HepG2 (cell line): ENCODE data around the gene SSPN. TPM values are rescaled to one million over a fixed set of nuclear protein-coding genes. Genes with fewer than 3 reads are reported as not detected.

ENCODE experiments used
- PCBP2 ChIP-seq: fragments of 200-400 bp; formaldehyde crosslinking; optimal IDR thresholded peaks from 2 replicates; pipeline ENCODE3; 2018; ENCODE audit warnings: low read length, low read depth; ENCODE audit not compliant: poor library complexity, severe bottlenecking
- PHF20 ChIP-seq: sonication (generic); formaldehyde crosslinking; IDR thresholded peaks from 2 replicates; pipeline ENCODE4 v1.5.0; 2020; ENCODE audit warnings: mild to moderate bottlenecking, missing genetic modification reagents
- SALL2 ChIP-seq: sonication (generic); formaldehyde crosslinking; IDR thresholded peaks from 2 replicates; pipeline ENCODE4 v1.8.1; 2023; ENCODE audit warnings: mild to moderate bottlenecking, missing genetic modification reagents, inconsistent platforms
- SMAD3 ChIP-seq: sonication (generic); formaldehyde crosslinking; IDR thresholded peaks from 2 replicates; pipeline ENCODE4 v1.4.0; 2020; ENCODE audit warnings: missing genetic modification reagents
- SMAD9 ChIP-seq: sonication (generic); formaldehyde crosslinking; IDR thresholded peaks from 2 replicates; pipeline ENCODE4 v1.5.1; 2020; ENCODE audit warnings: mild to moderate bottlenecking, missing genetic modification reagents
- SPEN ChIP-seq: sonication (generic); formaldehyde crosslinking; IDR thresholded peaks from 2 replicates; pipeline ENCODE4 v1.5.1; 2020; ENCODE audit warnings: low read depth, mild to moderate bottlenecking, missing genetic modification reagents
- ZNF607 ChIP-seq: sonication (generic); formaldehyde crosslinking; IDR thresholded peaks from 2 replicates; pipeline ENCODE4 v1.5.1; 2020; ENCODE audit warnings: missing genetic modification reagents, mild to moderate bottlenecking, borderline replicate concordance
- polyA plus RNA-seq, 8 experiments: library from polyadenylated mRNA; depleted of rRNA in 3 of 8; stranded (reverse) in 7 of 8; unstranded in 1 of 8; fragments of >200 nt; fragmentation: Illumina TruSeq in 4 of 8; extraction: Trizol in 4 of 8; gene quantifications; 2 replicates each; pipeline versions ENCODE4 v1.2.1 to v1.2.3, GENCODE V29; 2011 to 2016; ENCODE audit warnings: low read depth in 4 of 8, missing spikeins in 1 of 8, mixed read lengths in 1 of 8; ENCODE audit not compliant: insufficient read depth in 1 of 8
- total RNA-seq, 5 experiments: library from RNA; depleted of rRNA; stranded (reverse); fragments of >200 nt; fragmentation: Illumina TruSeq; extraction: Trizol; gene quantifications; 2 replicates each; pipeline ENCODE4 v1.2.3, GENCODE V29; 2016; ENCODE audit warnings: low read depth in 1 of 5
- TF ChIP-seq, protein P1 (sequence below): sonication (generic); formaldehyde crosslinking; IDR thresholded peaks from one replicate; pipeline ENCODE4 v1.5.1; 2020; ENCODE audit warnings: mild to moderate bottlenecking, missing genetic modification reagents; ENCODE audit errors: not compliant biosample characterization
- TF ChIP-seq, protein P2 (sequence below): sonication (generic); formaldehyde crosslinking; IDR thresholded peaks from 2 replicates; pipeline ENCODE4 v1.8.0; 2022; ENCODE audit warnings: mild to moderate bottlenecking, missing genetic modification reagents, moderate library complexity
- TF ChIP-seq, protein P3 (sequence below): sonication (generic); formaldehyde crosslinking; IDR thresholded peaks from 2 replicates; pipeline ENCODE4 v1.5.0; 2020; ENCODE audit warnings: missing genetic modification reagents, mild to moderate bottlenecking, borderline replicate concordance
- TF ChIP-seq, protein P4 (sequence below): sonication (generic); formaldehyde crosslinking; IDR thresholded peaks from 2 replicates; pipeline ENCODE4 v1.5.1; 2020; ENCODE audit warnings: mild to moderate bottlenecking, missing genetic modification reagents, moderate library complexity

Gene SSPN
- total and polyA plus RNA-seq, 2 of the 13 experiments (the other 11 are each of a cell fraction or from before 2014, with no cell fraction given), result not detected

DNA sequence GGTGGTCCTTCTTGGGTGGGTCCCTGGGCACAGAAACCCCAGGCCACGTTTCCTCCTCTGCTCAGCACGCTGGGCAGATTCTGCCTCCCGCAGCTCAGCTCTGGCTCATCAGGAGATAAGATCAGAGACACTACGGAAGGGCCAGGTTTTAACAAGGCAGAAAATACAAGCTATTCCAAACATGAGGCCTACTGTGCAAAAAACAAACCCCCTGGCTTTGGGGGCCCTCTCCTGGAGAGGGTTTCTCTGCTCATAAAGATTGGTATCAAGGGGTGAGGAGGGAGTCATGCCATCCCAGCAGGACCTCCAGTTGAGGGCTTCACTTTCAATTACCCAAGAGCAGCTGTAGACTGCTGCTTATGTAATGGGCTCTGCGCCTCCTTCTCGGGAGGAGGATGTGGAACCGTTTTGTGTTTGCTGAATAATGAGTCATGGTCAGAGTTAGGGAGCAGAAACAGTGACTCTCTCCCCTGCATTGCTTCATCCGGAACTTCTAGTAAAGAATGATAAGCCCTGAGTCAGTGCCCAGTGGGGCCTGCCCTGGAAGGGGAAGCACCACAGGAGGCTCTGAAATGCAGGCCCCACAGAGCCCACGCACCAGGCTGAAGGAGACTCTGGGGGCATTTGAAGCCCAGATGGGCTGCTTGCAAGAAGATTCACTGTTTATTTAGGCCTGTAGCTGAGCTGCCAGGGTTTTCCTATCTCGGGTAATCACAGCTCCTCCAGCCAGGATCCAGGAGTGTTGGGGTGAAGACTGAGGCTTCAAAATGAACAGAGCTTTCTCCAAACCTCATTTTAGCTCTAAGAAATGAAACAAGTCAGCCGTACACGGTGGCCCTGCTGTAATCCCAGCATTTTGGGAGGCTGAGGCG, 79.3 kb downstream of the SSPN start (continued):
- TF ChIP-seq, protein P1, sequence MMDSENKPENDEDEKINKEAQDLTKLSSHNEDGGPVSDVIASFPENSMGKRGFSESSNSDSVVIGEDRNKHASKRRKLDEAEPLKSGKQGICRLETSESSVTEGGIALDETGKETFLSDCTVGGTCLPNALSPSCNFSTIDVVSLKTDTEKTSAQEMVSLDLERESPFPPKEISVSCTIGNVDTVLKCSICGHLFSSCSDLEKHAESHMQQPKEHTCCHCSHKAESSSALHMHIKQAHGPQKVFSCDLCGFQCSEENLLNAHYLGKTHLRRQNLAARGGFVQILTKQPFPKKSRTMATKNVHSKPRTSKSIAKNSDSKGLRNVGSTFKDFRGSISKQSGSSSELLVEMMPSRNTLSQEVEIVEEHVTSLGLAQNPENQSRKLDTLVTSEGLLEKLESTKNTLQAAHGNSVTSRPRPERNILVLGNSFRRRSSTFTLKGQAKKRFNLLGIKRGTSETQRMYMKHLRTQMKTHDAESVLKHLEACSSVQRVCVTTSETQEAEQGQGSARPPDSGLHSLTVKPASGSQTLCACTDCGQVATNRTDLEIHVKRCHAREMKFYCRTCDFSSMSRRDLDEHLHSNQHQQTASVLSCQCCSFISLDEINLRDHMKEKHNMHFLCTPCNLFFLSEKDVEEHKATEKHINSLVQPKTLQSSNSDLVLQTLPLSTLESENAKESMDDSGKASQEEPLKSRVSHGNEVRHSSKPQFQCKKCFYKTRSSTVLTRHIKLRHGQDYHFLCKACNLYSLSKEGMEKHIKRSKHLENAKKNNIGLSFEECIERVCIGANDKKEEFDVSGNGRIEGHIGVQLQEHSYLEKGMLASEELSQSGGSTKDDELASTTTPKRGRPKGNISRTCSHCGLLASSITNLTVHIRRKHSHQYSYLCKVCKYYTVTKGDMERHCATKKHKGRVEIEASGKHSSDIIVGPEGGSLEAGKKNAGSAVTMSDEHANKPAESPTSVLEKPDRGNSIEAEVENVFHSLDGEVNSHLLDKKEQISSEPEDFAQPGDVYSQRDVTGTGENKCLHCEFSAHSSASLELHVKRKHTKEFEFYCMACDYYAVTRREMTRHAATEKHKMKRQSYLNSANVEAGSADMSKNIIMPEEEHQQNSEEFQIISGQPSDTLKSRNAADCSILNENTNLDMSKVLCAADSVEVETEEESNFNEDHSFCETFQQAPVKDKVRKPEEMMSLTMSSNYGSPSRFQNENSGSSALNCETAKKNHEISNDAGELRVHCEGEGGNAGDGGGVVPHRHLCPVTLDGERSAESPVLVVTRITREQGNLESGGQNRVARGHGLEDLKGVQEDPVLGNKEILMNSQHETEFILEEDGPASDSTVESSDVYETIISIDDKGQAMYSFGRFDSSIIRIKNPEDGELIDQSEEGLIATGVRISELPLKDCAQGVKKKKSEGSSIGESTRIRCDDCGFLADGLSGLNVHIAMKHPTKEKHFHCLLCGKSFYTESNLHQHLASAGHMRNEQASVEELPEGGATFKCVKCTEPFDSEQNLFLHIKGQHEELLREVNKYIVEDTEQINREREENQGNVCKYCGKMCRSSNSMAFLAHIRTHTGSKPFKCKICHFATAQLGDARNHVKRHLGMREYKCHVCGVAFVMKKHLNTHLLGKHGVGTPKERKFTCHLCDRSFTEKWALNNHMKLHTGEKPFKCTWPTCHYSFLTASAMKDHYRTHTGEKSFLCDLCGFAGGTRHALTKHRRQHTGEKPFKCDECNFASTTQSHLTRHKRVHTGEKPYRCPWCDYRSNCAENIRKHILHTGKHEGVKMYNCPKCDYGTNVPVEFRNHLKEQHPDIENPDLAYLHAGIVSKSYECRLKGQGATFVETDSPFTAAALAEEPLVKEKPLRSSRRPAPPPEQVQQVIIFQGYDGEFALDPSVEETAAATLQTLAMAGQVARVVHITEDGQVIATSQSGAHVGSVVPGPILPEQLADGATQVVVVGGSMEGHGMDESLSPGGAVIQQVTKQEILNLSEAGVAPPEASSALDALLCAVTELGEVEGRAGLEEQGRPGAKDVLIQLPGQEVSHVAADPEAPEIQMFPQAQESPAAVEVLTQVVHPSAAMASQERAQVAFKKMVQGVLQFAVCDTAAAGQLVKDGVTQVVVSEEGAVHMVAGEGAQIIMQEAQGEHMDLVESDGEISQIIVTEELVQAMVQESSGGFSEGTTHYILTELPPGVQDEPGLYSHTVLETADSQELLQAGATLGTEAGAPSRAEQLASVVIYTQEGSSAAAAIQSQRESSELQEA (CRISPR knock-in tag), result no peak
- no peak for TF ChIP-seq ZNF607
- TF ChIP-seq, protein P2, sequence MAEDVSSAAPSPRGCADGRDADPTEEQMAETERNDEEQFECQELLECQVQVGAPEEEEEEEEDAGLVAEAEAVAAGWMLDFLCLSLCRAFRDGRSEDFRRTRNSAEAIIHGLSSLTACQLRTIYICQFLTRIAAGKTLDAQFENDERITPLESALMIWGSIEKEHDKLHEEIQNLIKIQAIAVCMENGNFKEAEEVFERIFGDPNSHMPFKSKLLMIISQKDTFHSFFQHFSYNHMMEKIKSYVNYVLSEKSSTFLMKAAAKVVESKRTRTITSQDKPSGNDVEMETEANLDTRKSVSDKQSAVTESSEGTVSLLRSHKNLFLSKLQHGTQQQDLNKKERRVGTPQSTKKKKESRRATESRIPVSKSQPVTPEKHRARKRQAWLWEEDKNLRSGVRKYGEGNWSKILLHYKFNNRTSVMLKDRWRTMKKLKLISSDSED, result no peak
- TF ChIP-seq SMAD3 (CRISPR knock-in tag), result 0 out of 2 replicates have a peak, but pooled peaks have one; percentile 77
- TF ChIP-seq, protein P3, sequence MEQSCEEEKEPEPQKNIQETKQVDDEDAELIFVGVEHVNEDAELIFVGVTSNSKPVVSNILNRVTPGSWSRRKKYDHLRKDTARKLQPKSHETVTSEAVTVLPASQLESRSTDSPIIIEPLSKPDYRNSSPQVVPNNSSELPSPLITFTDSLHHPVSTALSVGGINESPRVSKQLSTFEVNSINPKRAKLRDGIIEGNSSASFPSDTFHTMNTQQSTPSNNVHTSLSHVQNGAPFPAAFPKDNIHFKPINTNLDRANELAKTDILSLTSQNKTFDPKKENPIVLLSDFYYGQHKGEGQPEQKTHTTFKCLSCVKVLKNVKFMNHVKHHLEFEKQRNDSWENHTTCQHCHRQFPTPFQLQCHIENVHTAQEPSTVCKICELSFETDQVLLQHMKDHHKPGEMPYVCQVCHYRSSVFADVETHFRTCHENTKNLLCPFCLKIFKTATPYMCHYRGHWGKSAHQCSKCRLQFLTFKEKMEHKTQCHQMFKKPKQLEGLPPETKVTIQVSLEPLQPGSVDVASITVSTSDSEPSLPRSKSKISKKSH (CRISPR knock-in tag), result no peak
- TF ChIP-seq, protein P4, sequence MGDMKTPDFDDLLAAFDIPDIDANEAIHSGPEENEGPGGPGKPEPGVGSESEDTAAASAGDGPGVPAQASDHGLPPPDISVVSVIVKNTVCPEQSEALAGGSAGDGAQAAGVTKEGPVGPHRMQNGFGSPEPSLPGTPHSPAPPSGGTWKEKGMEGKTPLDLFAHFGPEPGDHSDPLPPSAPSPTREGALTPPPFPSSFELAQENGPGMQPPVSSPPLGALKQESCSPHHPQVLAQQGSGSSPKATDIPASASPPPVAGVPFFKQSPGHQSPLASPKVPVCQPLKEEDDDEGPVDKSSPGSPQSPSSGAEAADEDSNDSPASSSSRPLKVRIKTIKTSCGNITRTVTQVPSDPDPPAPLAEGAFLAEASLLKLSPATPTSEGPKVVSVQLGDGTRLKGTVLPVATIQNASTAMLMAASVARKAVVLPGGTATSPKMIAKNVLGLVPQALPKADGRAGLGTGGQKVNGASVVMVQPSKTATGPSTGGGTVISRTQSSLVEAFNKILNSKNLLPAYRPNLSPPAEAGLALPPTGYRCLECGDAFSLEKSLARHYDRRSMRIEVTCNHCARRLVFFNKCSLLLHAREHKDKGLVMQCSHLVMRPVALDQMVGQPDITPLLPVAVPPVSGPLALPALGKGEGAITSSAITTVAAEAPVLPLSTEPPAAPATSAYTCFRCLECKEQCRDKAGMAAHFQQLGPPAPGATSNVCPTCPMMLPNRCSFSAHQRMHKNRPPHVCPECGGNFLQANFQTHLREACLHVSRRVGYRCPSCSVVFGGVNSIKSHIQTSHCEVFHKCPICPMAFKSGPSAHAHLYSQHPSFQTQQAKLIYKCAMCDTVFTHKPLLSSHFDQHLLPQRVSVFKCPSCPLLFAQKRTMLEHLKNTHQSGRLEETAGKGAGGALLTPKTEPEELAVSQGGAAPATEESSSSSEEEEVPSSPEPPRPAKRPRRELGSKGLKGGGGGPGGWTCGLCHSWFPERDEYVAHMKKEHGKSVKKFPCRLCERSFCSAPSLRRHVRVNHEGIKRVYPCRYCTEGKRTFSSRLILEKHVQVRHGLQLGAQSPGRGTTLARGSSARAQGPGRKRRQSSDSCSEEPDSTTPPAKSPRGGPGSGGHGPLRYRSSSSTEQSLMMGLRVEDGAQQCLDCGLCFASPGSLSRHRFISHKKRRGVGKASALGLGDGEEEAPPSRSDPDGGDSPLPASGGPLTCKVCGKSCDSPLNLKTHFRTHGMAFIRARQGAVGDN (CRISPR knock-in tag), result peak; percentile 67
- TF ChIP-seq PCBP2, result no peak
- TF ChIP-seq SMAD9, result no peak
- TF ChIP-seq PHF20, result no peak
- no peak; the same call in 1 of the 2 replicates for TF ChIP-seq SALL2 (CRISPR knock-in tag)
- TF ChIP-seq SPEN, result peak; percentile 66
